Measurements from ENCODE around the gene FHIP2A.

DNA sequence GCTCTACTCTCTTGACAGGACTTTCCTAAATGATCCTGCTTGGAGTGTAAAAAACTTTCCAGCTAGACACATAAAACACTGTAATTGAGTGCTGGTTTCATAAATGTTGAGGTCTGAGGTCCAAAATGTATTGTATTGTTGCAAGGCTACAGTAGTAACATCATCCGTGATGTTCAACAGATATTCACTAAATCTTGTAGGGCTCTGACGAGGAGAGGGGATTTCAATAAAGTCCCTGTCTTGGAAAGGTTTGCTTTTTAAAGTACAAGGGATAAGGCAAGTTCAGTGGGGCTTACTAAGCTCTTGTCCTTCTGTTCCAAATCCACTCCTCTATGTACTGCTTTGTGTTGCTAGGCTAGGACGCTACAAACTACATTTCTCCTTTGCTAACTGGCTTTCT, 48.9 kb downstream of the FHIP2A start:
- TF ChIP-seq CTCF (IDR thresholded peaks at IDR 0.05; ENCODE audit: low read depth, low read length, poor library complexity, severe bottlenecking) = no peak
- no peak for TF ChIP-seq EZH2phosphoT487 (IDR thresholded peaks at IDR 0.05; ENCODE audit: borderline replicate concordance, low read length)
